Measurements from ENCODE around the gene SPIN1. TPM values are rescaled to one million over a fixed set of nuclear protein-coding genes. Genes with fewer than 3 reads are reported as not detected.
A peak's percentile ranks its signal among the peaks of the same experiment; 100 is the strongest.

Gene SPIN1
- total RNA-seq, 1 experiment from 2014 or later: 75.9 TPM

DNA sequence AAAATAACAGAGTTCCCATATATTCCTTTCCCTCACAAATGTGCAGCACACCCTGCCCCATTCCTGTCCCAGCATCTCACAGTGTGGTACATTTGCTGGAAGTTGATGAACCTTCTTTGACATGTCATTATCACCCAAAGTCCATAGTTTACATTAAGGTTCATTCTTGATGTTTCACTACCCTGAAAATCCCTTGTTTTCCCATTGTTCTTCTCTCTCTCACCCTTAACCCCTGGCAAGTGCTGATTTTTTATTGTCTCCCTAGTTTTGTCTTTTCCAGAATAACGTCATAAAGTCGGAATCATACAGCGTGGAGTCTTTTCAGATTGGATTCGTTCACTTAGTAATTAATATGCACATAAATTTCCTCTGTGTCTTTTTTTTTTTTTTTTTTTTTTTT is 48.1 kb downstream of the SPIN1 start:
- no peak for DNase-seq (ENCODE audit: low read depth)

DNA sequence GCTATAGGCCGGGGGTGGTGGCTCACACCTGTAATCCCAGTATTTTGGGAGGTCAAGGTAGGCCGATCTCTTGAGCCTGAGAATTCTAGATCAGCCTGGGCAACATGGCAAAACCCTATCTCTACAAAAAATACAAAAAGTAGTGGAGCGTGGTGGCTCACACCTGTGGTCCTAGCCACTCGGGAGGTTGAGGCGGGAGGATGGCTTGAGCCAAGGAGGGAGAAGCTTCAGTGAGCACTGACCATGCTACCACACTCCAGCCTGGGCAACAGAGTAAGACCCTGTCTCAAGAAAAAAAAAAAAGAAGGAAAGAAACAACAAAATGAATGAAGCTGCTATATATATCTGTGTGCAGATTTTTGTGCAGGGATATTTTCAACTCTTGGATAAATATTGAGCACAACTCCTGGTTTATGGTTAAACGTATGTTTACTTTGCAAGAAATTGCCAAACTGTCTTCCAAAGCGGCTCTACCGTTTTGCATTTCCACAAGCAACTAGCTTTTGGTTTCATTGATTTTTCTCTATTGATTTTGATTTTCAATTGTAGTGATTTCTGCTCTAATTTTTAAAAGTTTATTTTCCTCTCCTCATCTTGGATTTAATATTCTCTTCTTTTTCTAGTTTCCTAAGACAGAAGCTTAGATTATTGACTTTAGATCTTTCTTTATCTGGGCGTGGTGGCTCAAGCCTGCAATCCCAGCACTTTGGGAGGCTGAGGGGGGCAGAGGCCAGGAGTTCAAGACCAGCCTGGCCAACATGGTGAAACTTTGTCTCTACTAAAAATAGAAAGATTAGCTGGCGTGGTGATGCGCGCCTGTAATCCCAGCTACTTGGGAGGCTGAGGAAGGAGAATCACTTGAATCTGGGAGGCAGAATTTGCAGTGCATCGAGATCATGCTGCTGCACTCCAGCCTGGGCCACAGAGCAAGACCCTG is 49.2 kb downstream of the SPIN1 start:
- no peak for DNase-seq (ENCODE audit: low read depth)

GRCh38 chr9:88438811-88439210 is 50.6 kb downstream of the SPIN1 start:
- DNase-seq (ENCODE audit: low read depth): no peak

DNA sequence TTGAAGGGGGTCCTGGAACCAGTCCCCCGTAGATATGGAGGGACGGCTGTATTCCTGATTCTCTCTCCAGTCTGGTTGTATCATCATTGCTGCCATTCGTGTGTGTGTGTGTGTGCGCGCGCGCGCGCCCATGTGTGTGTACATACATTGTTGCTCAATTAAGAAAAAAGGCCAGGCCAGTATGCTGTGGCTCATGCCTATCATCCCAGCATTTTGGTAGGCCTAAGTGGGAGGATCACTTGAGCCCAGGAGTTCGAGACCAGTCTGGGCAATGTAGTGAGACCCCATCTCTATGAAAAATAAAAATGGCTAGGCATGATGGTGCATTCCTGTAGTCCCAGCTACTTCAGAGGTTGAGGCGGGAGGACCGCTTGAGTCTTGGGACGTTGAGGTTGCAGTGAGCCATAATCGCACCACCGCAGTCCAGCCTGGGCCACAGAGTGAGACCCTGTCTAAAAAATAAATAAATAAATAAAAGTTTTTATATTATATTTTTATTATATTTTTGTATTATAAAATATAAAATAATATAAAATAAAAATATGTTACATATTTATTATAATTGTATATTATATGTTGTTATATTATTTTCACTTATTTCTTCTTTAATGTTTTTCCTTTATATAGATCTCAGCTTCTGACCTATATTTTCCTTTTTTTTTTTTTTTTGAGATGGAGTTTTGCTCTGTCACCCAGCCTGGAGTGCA is 53.2 kb downstream of the SPIN1 start:
- DNase-seq (ENCODE audit: low read depth): no peak

GRCh38 chr9:88443480-88444113 is 55.4 kb downstream of the SPIN1 start:
- no peak for DNase-seq (ENCODE audit: low read depth)

GRCh38 chr9:88446728-88447127 is 58.5 kb downstream of the SPIN1 start:
- no peak for DNase-seq (ENCODE audit: low read depth)

DNA sequence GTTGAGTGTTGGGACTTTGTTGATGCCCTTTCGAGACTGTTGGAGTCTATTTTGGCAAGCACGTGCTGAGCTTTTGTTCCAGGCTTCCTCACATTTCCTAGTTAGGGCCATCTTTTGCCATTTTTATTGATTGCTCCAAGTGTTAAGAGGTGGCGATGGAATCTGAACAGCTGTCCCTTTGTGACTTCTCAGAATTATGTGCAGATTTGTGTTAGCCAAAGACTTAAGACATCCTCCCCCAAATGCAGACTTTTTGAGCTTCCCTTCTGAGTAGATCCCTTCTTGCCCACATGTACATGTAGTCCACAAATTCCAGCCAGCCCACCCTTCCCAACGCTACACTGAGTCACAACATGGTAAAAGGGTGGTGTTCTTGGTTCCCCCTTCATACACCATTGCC is 59.2 kb downstream of the SPIN1 start:
- no peak for DNase-seq (ENCODE audit: low read depth)

- no peak for DNase-seq (ENCODE audit: low read depth)
Measured at GRCh38 chr9:88451160-88451559, 62.9 kb downstream of the SPIN1 start.

DNA sequence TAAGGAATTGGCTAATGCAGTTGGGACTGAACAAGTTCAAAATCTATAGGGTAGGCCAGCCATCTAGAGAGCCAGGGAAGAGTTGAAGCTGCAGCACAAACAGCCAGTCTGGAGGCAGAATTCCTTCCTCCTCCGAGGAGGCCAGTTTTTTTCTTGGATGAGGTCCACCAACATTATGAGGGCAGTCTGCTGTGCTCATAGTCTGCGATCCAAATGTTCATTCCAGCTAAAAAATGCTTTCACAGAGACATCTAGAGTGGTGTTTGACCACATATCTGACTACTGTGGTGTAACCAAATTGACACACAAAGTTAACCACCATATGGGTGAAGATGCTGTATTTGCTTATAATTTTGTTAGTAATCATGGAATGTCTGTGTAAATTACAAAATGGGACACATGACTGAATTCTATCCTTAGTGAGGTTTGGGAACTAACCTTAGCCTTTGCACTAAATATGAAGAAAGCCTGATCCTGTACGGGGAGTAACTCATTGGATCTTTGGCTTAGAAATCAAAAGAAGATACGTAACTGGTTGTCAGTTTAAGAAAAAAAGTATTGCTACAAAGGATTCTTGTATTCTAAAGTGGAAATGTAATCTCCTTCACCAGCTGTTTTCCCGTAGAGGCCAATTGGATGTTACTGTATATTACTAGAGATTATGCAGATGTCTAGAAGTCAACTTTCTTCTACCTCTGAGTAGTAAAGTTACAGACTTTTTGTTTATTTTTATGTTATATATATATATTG is 70.6 kb downstream of the SPIN1 start:
- peak; percentile 11 for DNase-seq (ENCODE audit: low read depth)

DNA sequence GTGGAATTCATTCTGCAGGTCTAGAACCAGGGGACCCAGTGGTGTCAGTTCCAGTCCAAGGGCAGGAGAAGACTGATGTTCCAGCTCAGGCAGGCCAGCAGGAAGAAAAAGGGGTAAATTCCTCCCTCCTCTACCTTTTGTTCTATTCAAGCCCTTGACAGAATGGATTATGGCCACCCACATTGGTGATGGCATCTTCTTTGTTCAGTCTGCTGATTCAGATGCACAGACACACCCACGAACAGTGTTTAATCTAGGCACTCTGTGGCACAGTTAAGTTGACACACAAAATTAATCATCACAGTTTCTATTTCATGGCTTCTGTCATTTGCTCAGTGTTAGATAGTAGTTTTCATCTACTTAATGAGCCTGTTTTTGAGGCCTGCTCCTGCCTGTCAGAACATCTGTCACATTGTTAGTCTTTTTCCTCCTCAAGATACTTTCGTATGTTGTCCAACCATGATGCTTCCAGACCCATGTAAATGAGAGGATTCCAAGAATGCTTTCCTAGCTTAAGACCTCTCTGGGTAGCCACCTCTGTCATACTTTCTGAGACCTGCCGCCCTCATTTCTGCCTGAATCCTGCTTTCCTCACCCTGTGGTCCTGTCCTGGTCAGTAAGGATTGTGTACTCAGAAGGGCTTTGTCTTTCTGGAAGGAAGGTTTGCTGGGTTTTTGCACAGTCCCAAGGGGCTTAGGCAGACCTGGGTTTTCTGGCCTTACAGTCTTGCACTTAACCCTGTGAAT is 72.5 kb downstream of the SPIN1 start:
- no peak for DNase-seq (ENCODE audit: low read depth)

DNA sequence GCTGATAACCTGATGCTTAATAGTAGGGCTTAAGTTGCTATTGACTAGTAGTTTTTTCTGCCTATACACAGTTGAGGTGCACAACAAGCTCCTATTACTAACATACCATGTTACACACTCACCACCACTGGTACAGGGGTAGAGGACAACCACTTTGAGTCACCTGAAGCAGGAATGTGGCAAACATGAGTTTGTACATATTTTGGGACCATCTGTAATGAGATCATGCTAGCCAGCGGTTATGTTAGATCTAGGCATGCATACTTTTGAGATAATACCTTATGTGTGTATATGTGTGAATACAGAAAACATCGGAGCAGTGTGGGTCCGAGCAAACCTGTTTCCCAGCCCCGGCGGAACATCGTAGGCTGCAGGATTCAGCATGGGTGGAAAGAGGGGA is 73.9 kb downstream of the SPIN1 start:
- no peak for DNase-seq (ENCODE audit: low read depth)

DNA sequence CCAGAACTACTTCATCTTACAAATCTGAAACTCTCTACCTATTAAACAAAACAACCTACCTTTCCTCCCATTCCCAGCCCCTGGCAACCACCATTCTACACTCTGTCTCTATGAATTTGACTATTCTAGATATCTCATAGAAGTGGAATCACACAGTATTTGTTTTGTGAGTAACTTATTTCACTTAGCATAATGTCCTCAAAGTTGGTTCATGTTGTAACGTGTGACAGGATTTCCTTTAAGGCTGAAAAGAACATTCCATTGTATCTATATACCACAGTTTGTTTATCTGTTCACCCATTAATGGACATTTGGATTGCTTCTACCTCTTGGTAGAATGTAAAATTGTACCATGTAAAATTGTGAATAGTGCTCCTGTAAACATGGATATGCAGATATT is 76.6 kb downstream of the SPIN1 start:
- no peak for DNase-seq (ENCODE audit: low read depth)

- no peak for DNase-seq (ENCODE audit: low read depth)
Measured at GRCh38 chr9:88468226-88468625, 80.0 kb downstream of the SPIN1 start.

- peak; percentile 76 for DNase-seq (ENCODE audit: low read depth)
Measured at GRCh38 chr9:88476491-88477271, 88.4 kb downstream of the SPIN1 start.

DNA sequence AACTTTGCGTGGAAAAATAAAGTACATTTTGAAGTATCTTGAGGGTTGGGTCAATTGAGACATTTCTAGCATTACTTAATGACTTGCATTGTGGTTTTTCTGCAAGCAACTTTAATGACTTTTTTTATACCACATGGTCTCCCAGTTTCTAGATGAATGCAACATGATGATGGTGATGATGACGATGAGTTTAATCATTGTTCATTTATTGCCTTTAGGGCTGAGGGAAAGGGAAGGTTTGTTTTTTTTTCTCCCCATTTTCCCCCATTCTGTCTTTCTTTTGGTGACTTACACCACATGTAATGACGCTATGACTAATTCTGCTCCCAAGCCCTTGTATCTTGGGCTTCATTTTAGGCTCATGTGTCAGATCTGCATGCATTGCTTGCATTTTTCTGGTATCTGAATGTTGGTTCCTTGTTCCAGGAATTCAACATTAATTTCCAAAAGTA is 89.1 kb downstream of the SPIN1 start:
- peak; percentile 94 for DNase-seq (ENCODE audit: low read depth)

DNA sequence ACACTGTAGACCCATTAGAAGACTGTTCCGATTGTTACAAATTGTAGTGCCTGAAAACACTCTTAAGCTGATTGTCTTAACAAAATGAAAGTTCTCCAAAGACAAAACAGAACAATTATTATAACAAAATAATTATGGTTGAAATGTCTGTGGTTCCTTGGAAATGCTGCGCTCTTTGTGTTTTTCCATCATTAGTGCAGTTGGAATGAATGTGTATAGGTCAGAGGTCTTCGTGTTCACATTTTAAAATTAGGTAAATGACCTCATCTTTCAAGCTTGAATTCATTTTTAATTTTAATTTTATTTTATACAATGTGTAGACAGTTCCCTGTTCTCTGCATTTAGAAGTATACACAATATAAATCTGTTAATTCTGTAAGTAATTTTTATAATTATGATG is 90.0 kb downstream of the SPIN1 start:
- DNase-seq (ENCODE audit: low read depth): no peak

- DNase-seq (ENCODE audit: low read depth): no peak
Measured at GRCh38 chr9:88481933-88482332, 93.7 kb downstream of the SPIN1 start.

GRCh38 chr9:88488166-88488565 is 99.9 kb downstream of the SPIN1 start:
- peak; percentile 87 for DNase-seq (ENCODE audit: low read depth)

GRCh38 chr9:88494983-88495721 is 106.9 kb downstream of the SPIN1 start:
- no peak for DNase-seq (ENCODE audit: low read depth)

DNA sequence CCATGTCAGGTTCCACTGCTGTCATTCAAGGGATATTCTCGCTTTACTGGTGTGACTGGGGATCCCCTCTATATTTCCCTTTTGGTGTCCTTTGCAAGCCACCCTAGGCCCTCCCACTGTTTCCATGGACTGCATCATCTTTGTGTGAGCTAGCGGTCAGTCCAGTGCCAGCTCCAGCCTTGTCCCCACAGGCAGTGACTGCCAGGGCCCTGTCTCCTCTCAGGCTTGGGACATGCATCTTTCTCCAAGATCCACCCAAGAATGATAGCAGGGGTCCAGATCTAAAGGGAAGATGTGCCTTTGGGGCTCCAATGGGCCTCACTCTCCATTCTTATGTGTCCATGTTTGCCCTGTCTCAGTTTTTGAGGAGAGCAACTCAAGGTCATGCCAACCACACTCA is 109.0 kb downstream of the SPIN1 start:
- no peak for DNase-seq (ENCODE audit: low read depth)

Measured in RPMI7951 (cell line).